ENCODE data around the gene GCNT1.
"Not testable (repeated sequence)": the region's sequence is repeated elsewhere in the genome, so short reads cannot be mapped to it uniquely, and the experiment has no call there.

GCNT1 gene

GRCh38 chr9:76443887-76444286, 15.1 kb upstream of the GCNT1 start:
- no peak for DNase-seq (ENCODE audit: low spot score)

- no peak for DNase-seq (ENCODE audit: low spot score)
Observed at GRCh38 chr9:76444322-76444929, 14.6 kb upstream of the GCNT1 start.

GRCh38 chr9:76445976-76446375, 13.0 kb upstream of the GCNT1 start:
- no peak for DNase-seq (ENCODE audit: low spot score)

GRCh38 chr9:76448501-76448900, 10.5 kb upstream of the GCNT1 start:
- no peak for DNase-seq (ENCODE audit: low spot score)

- DNase-seq (ENCODE audit: low spot score), result no peak
Observed at GRCh38 chr9:76451234-76451633, 7.7 kb upstream of the GCNT1 start.

- DNase-seq (ENCODE audit: low spot score), result no peak
Observed at GRCh38 chr9:76452839-76453238, 6.1 kb upstream of the GCNT1 start.

GRCh38 chr9:76453785-76454184, 5.2 kb upstream of the GCNT1 start:
- DNase-seq (ENCODE audit: low spot score), result no peak

- no peak for DNase-seq (ENCODE audit: low spot score)
Observed at GRCh38 chr9:76454311-76454710, 4.7 kb upstream of the GCNT1 start.

- peak; percentile 29 for DNase-seq (ENCODE audit: low spot score)
Observed at GRCh38 chr9:76456202-76456926, 2.6 kb upstream of the GCNT1 start.

- no peak for DNase-seq (ENCODE audit: low spot score)
Observed at GRCh38 chr9:76459694-76460635, 983 bp downstream of the GCNT1 start.

GRCh38 chr9:76462126-76462525, 3.1 kb downstream of the GCNT1 start:
- no peak for DNase-seq (ENCODE audit: low spot score)

GRCh38 chr9:76463211-76463610, 4.2 kb downstream of the GCNT1 start:
- DNase-seq (ENCODE audit: low spot score), result no peak

- DNase-seq (ENCODE audit: low spot score), result no peak
Observed at GRCh38 chr9:76464706-76465105, 5.7 kb downstream of the GCNT1 start.

- no peak for DNase-seq (ENCODE audit: low spot score)
Observed at GRCh38 chr9:76465442-76466298, 6.7 kb downstream of the GCNT1 start.

GRCh38 chr9:76466299-76466605, 7.3 kb downstream of the GCNT1 start:
- no peak for DNase-seq (ENCODE audit: low spot score)

- no peak for DNase-seq (ENCODE audit: low spot score)
Observed at GRCh38 chr9:76474419-76474818, 15.4 kb downstream of the GCNT1 start.

- DNase-seq (ENCODE audit: low spot score), result no peak
Observed at GRCh38 chr9:76475686-76476085, 16.7 kb downstream of the GCNT1 start.

- not testable (repeated sequence) for DNase-seq (ENCODE audit: low spot score)
Observed at GRCh38 chr9:76477818-76478217, 18.8 kb downstream of the GCNT1 start.

GRCh38 chr9:76478226-76478625, 19.2 kb downstream of the GCNT1 start:
- DNase-seq (ENCODE audit: low spot score), result no peak

- not testable (repeated sequence) for DNase-seq (ENCODE audit: low spot score)
Observed at GRCh38 chr9:76479337-76479736, 20.4 kb downstream of the GCNT1 start.

- no peak for DNase-seq (ENCODE audit: low spot score)
Observed at GRCh38 chr9:76486151-76486550, 27.2 kb downstream of the GCNT1 start.
